Psoas muscle (tissue), 8 donors: Measurements from ENCODE around the gene GSTM1. TPM values are rescaled to one million over a fixed set of nuclear protein-coding genes. Genes with fewer than 3 reads are reported as not detected.

Experiments
- ATAC-seq, 4 donors: fragments of 200-7000 bp; cut with Tn5 transposase; one replicate each; pipeline ENCODE4 v1.9.1; 2020; ENCODE audit warnings: moderate library complexity in 3 of 4, mild to moderate bottlenecking in 2 of 4
- DNase-seq, 2 donors: peaks; one replicate each; pipeline ENCODE4 v3.0.0-alpha.2; 2020
- H3K27ac ChIP-seq: fragments of 200-600 bp; one replicate; pipeline ENCODE4 v1.8.0; 2022
- H3K27me3 ChIP-seq, 3 donors: fragments of 200-600 bp in 1 of 3; one replicate each; pipeline versions ENCODE4 v1.6.1 to v1.8.0; 2013 to 2022; ENCODE audit warnings: low read length in 2 of 3, mild to moderate bottlenecking in 2 of 3, moderate library complexity in 1 of 3; ENCODE audit not compliant: insufficient read depth in 3 of 3
- H3K36me3 ChIP-seq, 2 donors: fragments of 200-600 bp in 1 of 2; one replicate each; pipeline versions ENCODE4 v1.6.1 to v1.8.0; 2013 to 2022; ENCODE audit warnings: low read depth in 1 of 2, mild to moderate bottlenecking in 1 of 2, moderate library complexity in 1 of 2; ENCODE audit not compliant: insufficient read depth in 1 of 2
- H3K4me1 ChIP-seq: fragments of 200-600 bp; one replicate; pipeline ENCODE4 v1.8.0; 2022
- H3K4me3 ChIP-seq: fragments of 200-600 bp; one replicate; pipeline ENCODE4 v1.8.0; 2022; ENCODE audit warnings: mild to moderate bottlenecking
- H3K9me3 ChIP-seq: fragments of 200-600 bp; one replicate; pipeline ENCODE4 v1.8.0; 2022
- WGBS, 3 donors: extraction: QIAGEN DNeasy Blood & Tissue Kit; methylation state at CpG; one replicate each; pipeline versions ENCODE4 v1.1.6 to v1.1.7; 2013; 5-methylcytosine and 5-hydroxymethylcytosine counted together
- intact Hi-C, 2 donors: fragments of 100-400 bp; cut with DNase I; formaldehyde crosslinking; loops; one replicate each; pipeline versions ENCODE4 v1.11.0 to v1.14.2; 2022
- polyA plus RNA-seq, 3 donors: library from polyadenylated mRNA; stranded (reverse); fragments of 200-250 nt; gene quantifications; one replicate each; pipeline ENCODE4 v1.2.3, GENCODE V29; 2013
- total RNA-seq, 4 donors: library from RNA; stranded (reverse); fragmentation: NEBNext Ultra II Directional in 2 of 4; extraction: Animal tissue kit (Norgen Biotek cat#: 25700) in 2 of 4; gene quantifications; one replicate each; pipeline versions ENCODE4 v1.2.1 to v1.2.4, GENCODE V29; 2021 to 2023
- TF ChIP-seq, protein P1 (sequence below): fragments of 200-600 bp; IDR thresholded peaks from one replicate; pipeline ENCODE4 v1.8.0; 2022; ENCODE audit warnings: antibody characterized with exemption
- donor health status: healthy with polysubstance abuse.
- donor health status: DM: no; HTN: no; CAD: no; lungs with moderate emphysema.
- donor health status: Bipolar disorder and iron deficiency.
- donor health status: healthy.
- donor health status: DM: yes; HTN: yes; CAD: no.
- donor health status: DM: no; HTN: no; CAD: no.
- donor health status: DM: no; HTN: no; CAD: no.
- donor health status: DM: yes; HTN: yes; CAD: no.

Gene GSTM1
- total and polyA plus RNA-seq, 7 donors = 0.21 to 89.4 (median 27.6) TPM; not detected in 1

DNA sequence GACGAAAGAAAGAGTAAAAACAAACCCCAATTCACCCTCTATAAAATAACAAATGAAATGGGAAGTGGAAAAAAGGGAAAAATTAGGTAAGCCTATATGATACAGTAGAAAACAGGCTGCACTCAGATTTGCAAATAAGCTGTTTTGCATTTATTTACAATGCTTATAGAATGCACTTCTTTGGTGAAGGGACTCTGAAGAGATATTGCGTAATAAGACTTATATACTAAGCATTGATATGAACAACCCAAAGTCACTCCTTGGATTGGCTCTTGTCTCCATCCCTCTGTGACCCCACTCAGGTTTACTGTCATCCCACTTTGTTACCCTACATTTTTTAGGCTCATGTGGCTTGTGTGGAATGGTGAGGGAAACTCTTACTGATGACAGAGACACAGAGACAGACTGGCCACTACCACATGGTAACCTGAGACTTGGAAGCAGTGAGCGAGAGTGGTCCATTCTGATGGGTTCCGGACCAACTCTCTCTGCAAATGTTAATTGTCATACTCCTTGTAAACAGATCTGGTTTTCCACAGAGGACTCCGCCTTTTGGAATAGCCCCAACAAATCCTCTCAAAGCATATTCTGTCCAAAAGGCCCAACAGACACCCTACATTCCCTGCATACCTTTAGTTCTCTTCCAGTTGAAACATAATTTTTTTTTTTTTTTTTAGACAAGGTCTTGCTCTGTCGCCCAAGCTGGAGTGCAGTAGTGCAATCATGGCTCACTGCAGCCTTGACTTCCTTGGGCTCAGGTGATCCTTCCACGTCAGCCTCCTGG, 35.5 kb downstream of the GSTM1 start:
- DNase-seq (no peak), ATAC-seq (no peak)
- Histone ChIP-seq H3K36me3 (no peaks in the 10 kb centered on the region), H3K27ac (no peak overlapping the region), H3K4me1 (no peaks in the 10 kb centered on the region), H3K27me3 (no peaks in the 10 kb centered on the region), H3K9me3 (no peaks in the 10 kb centered on the region), H3K4me3 (no peak overlapping the region)
- intact Hi-C loops = loop anchor here in 1 of 2 donors (5.0 kb wide), 1 partner anchor 49 kb away; no protein-coding TSS in a partner anchor
- 77 to 84% (median 84%) methylated on average over 7 of the region's 7 CpGs for WGBS, 3 donors
- TF ChIP-seq, protein P1, sequence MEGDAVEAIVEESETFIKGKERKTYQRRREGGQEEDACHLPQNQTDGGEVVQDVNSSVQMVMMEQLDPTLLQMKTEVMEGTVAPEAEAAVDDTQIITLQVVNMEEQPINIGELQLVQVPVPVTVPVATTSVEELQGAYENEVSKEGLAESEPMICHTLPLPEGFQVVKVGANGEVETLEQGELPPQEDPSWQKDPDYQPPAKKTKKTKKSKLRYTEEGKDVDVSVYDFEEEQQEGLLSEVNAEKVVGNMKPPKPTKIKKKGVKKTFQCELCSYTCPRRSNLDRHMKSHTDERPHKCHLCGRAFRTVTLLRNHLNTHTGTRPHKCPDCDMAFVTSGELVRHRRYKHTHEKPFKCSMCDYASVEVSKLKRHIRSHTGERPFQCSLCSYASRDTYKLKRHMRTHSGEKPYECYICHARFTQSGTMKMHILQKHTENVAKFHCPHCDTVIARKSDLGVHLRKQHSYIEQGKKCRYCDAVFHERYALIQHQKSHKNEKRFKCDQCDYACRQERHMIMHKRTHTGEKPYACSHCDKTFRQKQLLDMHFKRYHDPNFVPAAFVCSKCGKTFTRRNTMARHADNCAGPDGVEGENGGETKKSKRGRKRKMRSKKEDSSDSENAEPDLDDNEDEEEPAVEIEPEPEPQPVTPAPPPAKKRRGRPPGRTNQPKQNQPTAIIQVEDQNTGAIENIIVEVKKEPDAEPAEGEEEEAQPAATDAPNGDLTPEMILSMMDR = no peak

- WGBS, 3 donors = 71 to 97% (median 82%) methylated on average over 4 to 5 of the region's 5 CpGs
- Histone ChIP-seq H3K4me1 (no peaks in the 10 kb centered on the region), H3K36me3 (no peaks in the 10 kb centered on the region), H3K27me3 (no peaks in the 10 kb centered on the region), H3K9me3 (no peaks in the 10 kb centered on the region), H3K4me3 (no peak overlapping the region), H3K27ac (no peak overlapping the region)
- ATAC-seq = no peak
- DNase-seq = no peak
- TF ChIP-seq, protein P1 = no peak
- intact Hi-C loops = loop anchor here in 1 of 2 donors (5.0 kb wide), 1 partner anchor 47 kb away; no protein-coding TSS in a partner anchor
Observed at GRCh38 chr1:109724933-109725332, 37.3 kb downstream of the GSTM1 start.

DNA sequence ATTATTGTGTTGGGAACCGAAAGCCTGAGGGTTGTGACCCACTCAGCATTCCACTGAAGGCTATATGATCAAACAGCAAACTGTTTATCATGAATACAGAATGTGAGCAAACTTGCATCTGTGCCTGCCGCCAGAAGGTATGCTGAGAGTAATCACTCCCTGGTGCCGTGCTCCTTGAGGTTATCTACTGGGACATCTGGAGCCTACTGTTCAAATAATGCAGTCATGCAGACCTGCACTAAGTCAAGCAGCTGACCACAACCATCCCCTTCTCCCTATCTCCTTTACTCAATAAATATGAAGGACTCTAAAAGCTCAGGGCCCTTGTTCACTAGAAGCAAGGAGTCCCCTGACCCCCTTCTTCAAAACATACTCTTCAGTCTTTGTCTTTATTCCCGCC, 37.9 kb downstream of the GSTM1 start:
- intact Hi-C loops = no loop called here
- Histone ChIP-seq H3K27me3 (no peaks in the 10 kb centered on the region), H3K9me3 (no peaks in the 10 kb centered on the region), H3K36me3 (no peaks in the 10 kb centered on the region), H3K4me1 (no peaks in the 10 kb centered on the region), H3K27ac (no peak overlapping the region), H3K4me3 (no peak overlapping the region)
- DNase-seq (no peak), ATAC-seq (no peak)
- 89 to 91% (median 90%) methylated on average over 4 of the region's 4 CpGs for WGBS, 3 donors
- TF ChIP-seq, protein P1 = no peak

DNA sequence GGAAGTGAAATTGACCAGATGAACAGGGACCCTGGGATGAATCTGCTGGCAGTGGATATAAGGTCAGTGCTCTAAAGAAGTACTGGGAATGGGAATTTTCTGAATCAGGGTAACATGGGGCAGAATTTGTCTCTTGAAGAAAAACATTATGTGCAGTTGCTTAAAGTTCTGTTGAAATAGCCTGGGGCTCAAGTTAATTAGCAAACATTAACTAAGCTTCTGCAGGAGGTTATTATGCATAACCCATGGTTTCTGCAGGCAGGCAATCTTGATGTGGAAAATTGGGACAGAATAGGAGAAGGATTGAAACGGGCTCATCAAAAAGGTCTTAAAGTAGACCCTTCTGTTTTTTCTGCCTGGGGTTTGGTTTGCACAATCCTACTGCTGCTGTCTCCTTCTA, 38.4 kb downstream of the GSTM1 start:
- DNase-seq (no peak), ATAC-seq (no peak)
- H3K9me3 ChIP-seq = no peaks in the 10 kb centered on the region
- TF ChIP-seq, protein P1 = no peak
- intact Hi-C loops = no loop called here
- 69 to 91% (median 76%) methylated on average over 1 of the region's 1 CpG for WGBS, 3 donors
- H3K4me1 ChIP-seq = no peaks in the 10 kb centered on the region
- no peak overlapping the region for H3K27ac ChIP-seq
- no peaks in the 10 kb centered on the region for H3K27me3 ChIP-seq
- H3K4me3 ChIP-seq = no peak overlapping the region
- H3K36me3 ChIP-seq = no peaks in the 10 kb centered on the region
